ENCODE results near the gene TTC7B.

GRCh38 chr14:90799420-90799819, 16.8 kb downstream of the TTC7B start:
- TF ChIP-seq CTCF (IDR thresholded peaks at IDR 0.05; ENCODE audit: borderline replicate concordance, extremely low read depth, low read length, poor library complexity, severe bottlenecking) (no peak), EZH2 (IDR thresholded peaks at IDR 0.05; ENCODE audit: borderline replicate concordance, low read depth, low read length, severe bottlenecking) (no peak)
